ENCODE results near the gene MOSPD2. TPM values are rescaled to one million over a fixed set of nuclear protein-coding genes. Genes with fewer than 3 reads are reported as not detected.

MOSPD2 gene
- total RNA-seq, 1 experiment from 2014 or later, result 11.6 TPM

GRCh38 chrX:14826319-14826718 lies 46.9 kb upstream of the MOSPD2 start:
- Histone ChIP-seq H3K9me2 (replicated peaks; ENCODE audit: low read length) (no peaks in the 10 kb centered on the region), H3K9ac (ENCODE audit: low read length) (no peak overlapping the region), H3K27ac (ENCODE audit: low read length) (no peak overlapping the region), H3K36me3 (ENCODE audit: low read depth, low read length) (no peaks in the 10 kb centered on the region), H2AFZ (ENCODE audit: low read length) (no peak overlapping the region), H3K4me1 (ENCODE audit: insufficient read depth, low read length) (no peaks in the 10 kb centered on the region), H3K4me3 (ENCODE audit: low read length) (no peak overlapping the region), H3F3A (ENCODE audit: low read length, unreplicated experiment) (no peaks in the 10 kb centered on the region), H3K27me3 (ENCODE audit: low read length) (no peaks in the 10 kb centered on the region), H3K9me3 (ENCODE audit: low read length) (no peaks in the 10 kb centered on the region), H4K20me1 (ENCODE audit: low read length) (no peaks in the 10 kb centered on the region), H3K4me2 (ENCODE audit: low read length) (no peak overlapping the region), H3K79me2 (ENCODE audit: low read length) (no peaks in the 10 kb centered on the region)
- no peak for DNase-seq
- ChIA-PET POLR2A (ENCODE audit: unreplicated experiment) (no interaction called here), CTCF (no interaction called here)
- BruUV-seq (replicated peaks), result no TSS peak
- intact Hi-C loops (cut with micrococcal nuclease), result no loop called here
- no peak for TF ChIP-seq EZH2 (IDR thresholded peaks at IDR 0.05; ENCODE audit: low read length, unreplicated experiment)
- TF ChIP-seq CTCF (conservative IDR thresholded peaks at IDR 0.05; ENCODE audit: low read depth, low read length), result no peak
- TF ChIP-seq EZH2phosphoT487 (IDR thresholded peaks at IDR 0.05; ENCODE audit: borderline replicate concordance, low read length), result no peak
- no peak for ATAC-seq

GRCh38 chrX:14829643-14830042 lies 43.6 kb upstream of the MOSPD2 start:
- no peaks in the 10 kb centered on the region for H4K20me1 ChIP-seq (ENCODE audit: low read length)
- H3K27me3 ChIP-seq (ENCODE audit: low read length), result no peaks in the 10 kb centered on the region
- H2AFZ ChIP-seq (ENCODE audit: low read length), result no peak overlapping the region
- ChIA-PET POLR2A (ENCODE audit: unreplicated experiment) (no interaction called here), CTCF (no interaction called here)
- no peak for DNase-seq
- H3F3A ChIP-seq (ENCODE audit: low read length, unreplicated experiment), result no peaks in the 10 kb centered on the region
- no TSS peak for BruUV-seq (replicated peaks)
- H3K4me2 ChIP-seq (ENCODE audit: low read length), result no peak overlapping the region
- no peaks in the 10 kb centered on the region for H3K4me1 ChIP-seq (ENCODE audit: insufficient read depth, low read length)
- no peak overlapping the region for H3K9ac ChIP-seq (ENCODE audit: low read length)
- intact Hi-C loops (cut with micrococcal nuclease), result no loop called here
- TF ChIP-seq EZH2 (IDR thresholded peaks at IDR 0.05; ENCODE audit: low read length, unreplicated experiment) (no peak), CTCF (conservative IDR thresholded peaks at IDR 0.05; ENCODE audit: low read depth, low read length) (no peak), EZH2phosphoT487 (IDR thresholded peaks at IDR 0.05; ENCODE audit: borderline replicate concordance, low read length) (no peak)
- no peak overlapping the region for H3K4me3 ChIP-seq (ENCODE audit: low read length)
- no peak for ATAC-seq
- no peak overlapping the region for H3K27ac ChIP-seq (ENCODE audit: low read length)
- no peaks in the 10 kb centered on the region for H3K79me2 ChIP-seq (ENCODE audit: low read length)
- no peaks in the 10 kb centered on the region for H3K36me3 ChIP-seq (ENCODE audit: low read depth, low read length)
- no peaks in the 10 kb centered on the region for H3K9me2 ChIP-seq (replicated peaks; ENCODE audit: low read length)
- no peaks in the 10 kb centered on the region for H3K9me3 ChIP-seq (ENCODE audit: low read length)

GRCh38 chrX:14832151-14832550 lies 41.1 kb upstream of the MOSPD2 start:
- Histone ChIP-seq H3F3A (ENCODE audit: low read length, unreplicated experiment) (no peaks in the 10 kb centered on the region), H3K4me1 (ENCODE audit: insufficient read depth, low read length) (no peaks in the 10 kb centered on the region), H3K9me2 (replicated peaks; ENCODE audit: low read length) (no peaks in the 10 kb centered on the region), H2AFZ (ENCODE audit: low read length) (no peak overlapping the region), H3K27me3 (ENCODE audit: low read length) (no peaks in the 10 kb centered on the region), H3K79me2 (ENCODE audit: low read length) (no peaks in the 10 kb centered on the region), H3K9ac (ENCODE audit: low read length) (no peak overlapping the region), H3K27ac (ENCODE audit: low read length) (no peak overlapping the region), H3K4me3 (ENCODE audit: low read length) (no peak overlapping the region), H3K36me3 (ENCODE audit: low read depth, low read length) (peaks cover 8% of the 10 kb centered on the region; the same call in 1 of the 2 replicates), H3K9me3 (ENCODE audit: low read length) (no peaks in the 10 kb centered on the region), H4K20me1 (ENCODE audit: low read length) (no peaks in the 10 kb centered on the region), H3K4me2 (ENCODE audit: low read length) (no peak overlapping the region)
- no peak for TF ChIP-seq EZH2 (IDR thresholded peaks at IDR 0.05; ENCODE audit: low read length, unreplicated experiment)
- TF ChIP-seq EZH2phosphoT487 (IDR thresholded peaks at IDR 0.05; ENCODE audit: borderline replicate concordance, low read length), result no peak
- no peak for TF ChIP-seq CTCF (conservative IDR thresholded peaks at IDR 0.05; ENCODE audit: low read depth, low read length)
- POLR2A ChIA-PET (ENCODE audit: unreplicated experiment), result no interaction called here
- ATAC-seq (no peak), DNase-seq (no peak)
- BruUV-seq (replicated peaks), result no TSS peak
- intact Hi-C loops (cut with micrococcal nuclease), result no loop called here
- CTCF ChIA-PET, result no interaction called here

Data from PC-3 (cell line).